Effector CD4-positive, alpha-beta T cell (primary cell): ENCODE measurements around the gene ZNF580.

Experiments
- DNase-seq: peaks from one replicate; pipeline ENCODE4 v3.0.0-alpha.2; 2020

Gene ZNF580

GRCh38 chr19:55647732-55648584, 7.2 kb downstream of the ZNF580 start, which contains the start of gene CCDC106:
CCDC106 (plus strand) TSS chr19:55648212; CDS start chr19:55649047, 835 bp downstream.
- no peak for DNase-seq

- DNase-seq: no peak
Observed at GRCh38 chr19:55648585-55649267, 7.9 kb downstream of the ZNF580 start.

GRCh38 chr19:55649268-55650125, 8.7 kb downstream of the ZNF580 start:
- DNase-seq: no peak

GRCh38 chr19:55650126-55650557, 9.3 kb downstream of the ZNF580 start:
- no peak for DNase-seq

GRCh38 chr19:55650602-55651230, 9.9 kb downstream of the ZNF580 start:
- no peak for DNase-seq

GRCh38 chr19:55651236-55651635, 10.4 kb downstream of the ZNF580 start:
- DNase-seq: no peak

GRCh38 chr19:55652311-55653128, 11.7 kb downstream of the ZNF580 start:
- DNase-seq: no peak

GRCh38 chr19:55653651-55654322, 13.0 kb downstream of the ZNF580 start:
- DNase-seq: peak; percentile 100

GRCh38 chr19:55654323-55654867, 13.6 kb downstream of the ZNF580 start:
- peak; percentile 100 for DNase-seq

GRCh38 chr19:55654868-55655647, 14.3 kb downstream of the ZNF580 start, which contains the start of gene U2AF2:
U2AF2 (plus strand) TSS chr19:55655035; CDS start chr19:55655105, 70 bp downstream.
- DNase-seq: peak; percentile 98

- no peak for DNase-seq
Observed at GRCh38 chr19:55655648-55656040, 14.8 kb downstream of the ZNF580 start.

- no peak for DNase-seq
Observed at GRCh38 chr19:55656552-55656951, 15.8 kb downstream of the ZNF580 start.

GRCh38 chr19:55656988-55657747, 16.4 kb downstream of the ZNF580 start:
- DNase-seq: no peak

- DNase-seq: no peak
Observed at GRCh38 chr19:55658846-55659459, 18.2 kb downstream of the ZNF580 start.

GRCh38 chr19:55659822-55660221, 19.0 kb downstream of the ZNF580 start:
- DNase-seq: no peak

- DNase-seq: no peak
Observed at GRCh38 chr19:55660404-55660803, 19.6 kb downstream of the ZNF580 start.

- no peak for DNase-seq
Observed at GRCh38 chr19:55660991-55661390, 20.2 kb downstream of the ZNF580 start.

GRCh38 chr19:55661826-55662225, 21.0 kb downstream of the ZNF580 start:
- no peak for DNase-seq
